Measurements from ENCODE around the gene SLAMF1. TPM values are rescaled to one million over a fixed set of nuclear protein-coding genes. Genes with fewer than 3 reads are reported as not detected.

The SLAMF1 gene
- total and polyA plus RNA-seq, 8 donors: 0.16 to 0.47 (median 0.38) TPM; not detected in 1

GRCh38 chr1:160623862-160624261, 23.0 kb downstream of the SLAMF1 start:
- intact Hi-C loops (cut with DNase I): no loop called here
- Histone ChIP-seq H3K4me3 (no peak overlapping the region), H3K27ac (no peak overlapping the region), H3K4me1 (no peaks in the 10 kb centered on the region), H3K27me3 (no peaks in the 10 kb centered on the region), H3K9me3 (no peaks in the 10 kb centered on the region), H3K36me3 (no peaks in the 10 kb centered on the region)
- 49 to 72% methylated on average over 1 of the region's 1 CpG for WGBS, 2 donors
- no peak for FAIRE-seq
- no peak for DNase-seq
- TF ChIP-seq, protein P1, sequence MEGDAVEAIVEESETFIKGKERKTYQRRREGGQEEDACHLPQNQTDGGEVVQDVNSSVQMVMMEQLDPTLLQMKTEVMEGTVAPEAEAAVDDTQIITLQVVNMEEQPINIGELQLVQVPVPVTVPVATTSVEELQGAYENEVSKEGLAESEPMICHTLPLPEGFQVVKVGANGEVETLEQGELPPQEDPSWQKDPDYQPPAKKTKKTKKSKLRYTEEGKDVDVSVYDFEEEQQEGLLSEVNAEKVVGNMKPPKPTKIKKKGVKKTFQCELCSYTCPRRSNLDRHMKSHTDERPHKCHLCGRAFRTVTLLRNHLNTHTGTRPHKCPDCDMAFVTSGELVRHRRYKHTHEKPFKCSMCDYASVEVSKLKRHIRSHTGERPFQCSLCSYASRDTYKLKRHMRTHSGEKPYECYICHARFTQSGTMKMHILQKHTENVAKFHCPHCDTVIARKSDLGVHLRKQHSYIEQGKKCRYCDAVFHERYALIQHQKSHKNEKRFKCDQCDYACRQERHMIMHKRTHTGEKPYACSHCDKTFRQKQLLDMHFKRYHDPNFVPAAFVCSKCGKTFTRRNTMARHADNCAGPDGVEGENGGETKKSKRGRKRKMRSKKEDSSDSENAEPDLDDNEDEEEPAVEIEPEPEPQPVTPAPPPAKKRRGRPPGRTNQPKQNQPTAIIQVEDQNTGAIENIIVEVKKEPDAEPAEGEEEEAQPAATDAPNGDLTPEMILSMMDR (IDR thresholded peaks at IDR 0.05): no peak
- no peak for ATAC-seq

- TF ChIP-seq, protein P1 (IDR thresholded peaks at IDR 0.05): no peak
- no peak overlapping the region for H3K27ac ChIP-seq
- H3K9me3 ChIP-seq: no peaks in the 10 kb centered on the region
- DNase-seq (no peak), ATAC-seq (no peak), FAIRE-seq (no peak)
- intact Hi-C loops (cut with DNase I): no loop called here
- H3K4me1 ChIP-seq: no peaks in the 10 kb centered on the region
- H3K27me3 ChIP-seq: no peaks in the 10 kb centered on the region
- H3K36me3 ChIP-seq: no peaks in the 10 kb centered on the region
- 83 to 87% methylated on average over 3 of the region's 3 CpGs for WGBS, 2 donors
- no peak overlapping the region for H3K4me3 ChIP-seq
These were observed 23.6 kb downstream of the SLAMF1 start for GRCh38 chr1:160623227-160623633.

GRCh38 chr1:160622501-160623226, 24.2 kb downstream of the SLAMF1 start:
- no peak overlapping the region for H3K27ac ChIP-seq
- H3K36me3 ChIP-seq: no peaks in the 10 kb centered on the region
- H3K4me3 ChIP-seq: no peak overlapping the region
- H3K27me3 ChIP-seq: no peaks in the 10 kb centered on the region
- intact Hi-C loops (cut with DNase I): no loop called here
- no peak for ATAC-seq
- WGBS, 2 donors: 75 to 86% methylated on average over 5 of the region's 5 CpGs
- TF ChIP-seq, protein P1 (IDR thresholded peaks at IDR 0.05): no peak
- no peak for FAIRE-seq
- H3K4me1 ChIP-seq: no peaks in the 10 kb centered on the region
- H3K9me3 ChIP-seq: no peaks in the 10 kb centered on the region
- DNase-seq: no peak

DNA sequence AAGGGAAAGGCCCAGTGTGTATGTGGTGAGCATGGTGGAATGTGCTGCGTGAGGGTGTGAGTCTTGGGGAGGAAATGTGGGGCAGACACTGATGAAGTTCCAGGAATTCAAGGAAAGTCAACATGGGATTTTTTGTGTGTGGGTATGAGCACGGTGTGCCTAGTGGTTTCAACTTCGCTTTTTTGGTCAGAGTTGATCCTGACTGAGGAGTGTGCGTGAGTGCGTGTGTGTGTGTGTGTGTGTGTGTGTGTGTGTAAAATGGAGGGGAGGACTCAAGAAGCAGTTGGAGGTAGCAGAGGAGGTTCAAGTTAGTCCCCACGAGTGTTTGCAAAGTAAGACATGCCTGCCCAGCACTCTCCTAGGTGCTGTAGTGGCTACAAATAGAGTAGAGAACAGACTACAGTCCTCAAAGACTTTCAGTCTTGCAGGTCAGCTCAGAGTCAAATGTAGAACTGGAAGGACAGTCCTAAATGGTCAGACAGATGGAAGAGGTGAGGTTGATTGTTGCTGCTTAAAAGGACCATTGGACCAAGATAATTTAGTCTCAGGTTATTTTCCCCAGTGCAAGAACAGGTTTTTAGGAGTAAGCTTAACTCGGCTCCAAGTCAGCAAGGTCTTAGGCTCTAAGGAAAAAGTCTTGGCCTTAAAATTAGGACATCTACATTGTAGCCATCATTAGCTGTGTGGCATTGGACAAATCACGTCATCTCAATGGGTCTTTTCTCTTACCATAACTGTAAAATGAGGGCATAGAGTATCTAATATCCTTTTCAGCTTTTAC, 25.0 kb downstream of the SLAMF1 start:
- no peak for ATAC-seq
- intact Hi-C loops (cut with DNase I): no loop called here
- Histone ChIP-seq H3K4me3 (no peak overlapping the region), H3K27me3 (no peaks in the 10 kb centered on the region), H3K4me1 (no peaks in the 10 kb centered on the region), H3K36me3 (no peaks in the 10 kb centered on the region), H3K9me3 (no peaks in the 10 kb centered on the region), H3K27ac (no peak overlapping the region)
- TF ChIP-seq, protein P1 (IDR thresholded peaks at IDR 0.05): no peak
- DNase-seq: no peak
- FAIRE-seq: no peak
- WGBS, 2 donors: 74 to 75% methylated on average over 8 of the region's 8 CpGs
